ENCODE measurements around the gene GBX2.

Gene GBX2

DNA sequence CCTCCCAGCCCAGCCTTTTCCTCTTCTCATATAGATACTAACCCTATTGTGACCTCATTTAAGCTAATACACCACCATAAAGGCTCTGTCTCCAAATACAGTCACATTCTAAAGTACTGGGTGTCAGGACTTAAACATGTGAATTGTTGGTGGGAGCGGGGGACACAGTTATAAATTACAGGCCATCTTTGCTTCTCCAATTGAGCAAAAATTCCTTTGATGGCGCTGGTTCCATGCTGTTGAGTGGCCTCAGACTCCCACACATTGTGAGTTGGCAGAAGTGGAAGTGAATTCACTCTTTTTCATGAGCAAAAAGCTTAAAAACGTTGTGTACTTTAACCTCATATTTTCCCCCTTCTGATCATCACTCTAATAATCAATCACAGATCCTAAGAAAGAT, 46.0 kb downstream of the GBX2 start:
- Histone ChIP-seq H2BK120ac (ENCODE audit: low read depth, low read length) (no peak overlapping the region), H3K23ac (ENCODE audit: low read depth, low read length, poor library complexity) (no peak overlapping the region), H3K9me3 (replicated peaks in 1 of 2; ENCODE audit: control insufficient read depth in 2 of 2, insufficient read depth in 1 of 2, low read depth in 1 of 2, low read length in 2 of 2) (no peaks in the 10 kb centered on the region), H2AK5ac (ENCODE audit: low read depth, low read length) (no peak overlapping the region), H3K4me3 (ENCODE audit: low read length in 2 of 2) (no peak overlapping the region), H3K9ac (ENCODE audit: low read depth, low read length, poor library complexity) (no peak overlapping the region), H3K4ac (ENCODE audit: low read length) (no peak overlapping the region), H3K4me2 (ENCODE audit: insufficient read depth, low read length, poor library complexity, severe bottlenecking) (no peak overlapping the region), H3K27ac (replicated peaks; ENCODE audit: low read length) (no peak overlapping the region), H3K36me3 (replicated peaks in 1 of 2; ENCODE audit: control insufficient read depth in 2 of 2, insufficient read depth in 2 of 2, low read length in 2 of 2) (peaks cover 3 to 49% of the 10 kb centered on the region in 2 donors), H3K27me3 (ENCODE audit: control insufficient read depth in 3 of 3, insufficient read depth in 3 of 3, low read depth in 1 of 3, low read length in 3 of 3) (peaks cover 0 to 3% (median 0%) of the 10 kb centered on the region in 3 experiments), H3K4me1 (ENCODE audit: control insufficient read depth in 2 of 2, insufficient read depth in 1 of 2, low read depth in 1 of 2, low read length in 2 of 2) (peaks cover 0 to 15% of the 10 kb centered on the region in 2 donors), H2BK15ac (ENCODE audit: low read length) (no peak overlapping the region), H2BK5ac (ENCODE audit: low read length) (no peak overlapping the region), H3K18ac (ENCODE audit: low read length) (no peak overlapping the region), H3K79me1 (ENCODE audit: low read depth, low read length) (no peaks in the 10 kb centered on the region), H4K8ac (ENCODE audit: low read depth, low read length) (no peak overlapping the region), H2AFZ (ENCODE audit: low read length) (no peak overlapping the region), H2BK12ac (ENCODE audit: low read length) (no peak overlapping the region), H3K14ac (ENCODE audit: low read length) (no peak overlapping the region), H4K91ac (ENCODE audit: low read depth, low read length, poor library complexity) (no peak overlapping the region)
- no peak for DNase-seq (ENCODE audit: low spot score)
- WGBS, 2 donors (ENCODE audit: extremely low coverage in 2 of 2, insufficient read length in 2 of 2, insufficient replicate concordance in 1 of 2): no CpG with 5 or more reads among the region's 3 CpGs

DNA sequence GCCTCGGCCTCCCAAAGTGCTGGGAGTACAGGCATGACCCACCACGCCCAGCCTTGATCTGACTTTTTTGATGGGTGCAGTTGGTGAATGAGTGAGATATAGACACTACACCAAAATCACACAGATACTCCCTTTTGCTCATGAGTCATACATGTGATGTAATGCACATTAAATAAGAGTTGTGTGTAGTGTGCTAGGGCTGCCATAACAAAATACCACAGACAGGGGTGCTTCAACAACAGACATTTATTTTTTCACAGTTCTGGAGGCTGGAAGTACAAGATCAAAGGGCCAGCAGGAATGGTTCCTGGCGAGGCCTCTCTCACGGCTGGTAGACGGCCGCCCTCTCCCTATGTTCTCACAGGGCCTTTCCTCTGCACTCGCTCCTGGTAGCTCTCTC, 46.6 kb downstream of the GBX2 start:
- Histone ChIP-seq H3K27me3 (ENCODE audit: control insufficient read depth in 3 of 3, insufficient read depth in 3 of 3, low read depth in 1 of 3, low read length in 3 of 3) (peaks cover 0 to 7% (median 0%) of the 10 kb centered on the region in 3 experiments), H3K79me1 (ENCODE audit: low read depth, low read length) (no peaks in the 10 kb centered on the region), H2BK5ac (ENCODE audit: low read length) (no peak overlapping the region), H3K36me3 (replicated peaks in 1 of 2; ENCODE audit: control insufficient read depth in 2 of 2, insufficient read depth in 2 of 2, low read length in 2 of 2) (peaks cover 3 to 44% of the 10 kb centered on the region in 2 donors), H4K91ac (ENCODE audit: low read depth, low read length, poor library complexity) (no peak overlapping the region), H2BK15ac (ENCODE audit: low read length) (no peak overlapping the region), H2AFZ (ENCODE audit: low read length) (no peak overlapping the region), H3K23ac (ENCODE audit: low read depth, low read length, poor library complexity) (no peak overlapping the region), H3K4ac (ENCODE audit: low read length) (no peak overlapping the region), H3K18ac (ENCODE audit: low read length) (no peak overlapping the region), H2BK12ac (ENCODE audit: low read length) (no peak overlapping the region), H3K14ac (ENCODE audit: low read length) (no peak overlapping the region), H3K9me3 (replicated peaks in 1 of 2; ENCODE audit: control insufficient read depth in 2 of 2, insufficient read depth in 1 of 2, low read depth in 1 of 2, low read length in 2 of 2) (no peaks in the 10 kb centered on the region), H4K8ac (ENCODE audit: low read depth, low read length) (no peak overlapping the region), H3K27ac (replicated peaks; ENCODE audit: low read length) (no peak overlapping the region), H2BK120ac (ENCODE audit: low read depth, low read length) (no peak overlapping the region), H3K9ac (ENCODE audit: low read depth, low read length, poor library complexity) (no peak overlapping the region), H3K4me3 (ENCODE audit: low read length in 2 of 2) (no peak overlapping the region), H3K4me1 (ENCODE audit: control insufficient read depth in 2 of 2, insufficient read depth in 1 of 2, low read depth in 1 of 2, low read length in 2 of 2) (peaks cover 0 to 17% of the 10 kb centered on the region in 2 donors), H2AK5ac (ENCODE audit: low read depth, low read length) (no peak overlapping the region), H3K4me2 (ENCODE audit: insufficient read depth, low read length, poor library complexity, severe bottlenecking) (no peak overlapping the region)
- no CpG with 5 or more reads among the region's 7 CpGs for WGBS, 2 donors (ENCODE audit: extremely low coverage in 2 of 2, insufficient read length in 2 of 2, insufficient replicate concordance in 1 of 2)
- DNase-seq (ENCODE audit: low spot score): no peak

GRCh38 chr2:236120829-236121228, 47.4 kb downstream of the GBX2 start:
- no peak overlapping the region for H2AFZ ChIP-seq (ENCODE audit: low read length)
- no peak overlapping the region for H3K23ac ChIP-seq (ENCODE audit: low read depth, low read length, poor library complexity)
- H3K4me2 ChIP-seq (ENCODE audit: insufficient read depth, low read length, poor library complexity, severe bottlenecking): no peak overlapping the region
- no peak overlapping the region for H3K27ac ChIP-seq (replicated peaks; ENCODE audit: low read length)
- peaks cover 0 to 17% of the 10 kb centered on the region in 2 donors for H3K4me1 ChIP-seq (ENCODE audit: control insufficient read depth in 2 of 2, insufficient read depth in 1 of 2, low read depth in 1 of 2, low read length in 2 of 2)
- H3K79me1 ChIP-seq (ENCODE audit: low read depth, low read length): no peaks in the 10 kb centered on the region
- H4K91ac ChIP-seq (ENCODE audit: low read depth, low read length, poor library complexity): no peak overlapping the region
- DNase-seq (ENCODE audit: low spot score): no peak
- no CpG with 5 or more reads among the region's 5 CpGs for WGBS, 2 donors (ENCODE audit: extremely low coverage in 2 of 2, insufficient read length in 2 of 2, insufficient replicate concordance in 1 of 2)
- no peak overlapping the region for H3K4me3 ChIP-seq (ENCODE audit: low read length in 2 of 2)
- no peaks in the 10 kb centered on the region for H3K9me3 ChIP-seq (replicated peaks in 1 of 2; ENCODE audit: control insufficient read depth in 2 of 2, insufficient read depth in 1 of 2, low read depth in 1 of 2, low read length in 2 of 2)
- H3K36me3 ChIP-seq (replicated peaks in 1 of 2; ENCODE audit: control insufficient read depth in 2 of 2, insufficient read depth in 2 of 2, low read length in 2 of 2): peaks cover 3 to 38% of the 10 kb centered on the region in 2 donors
- H3K18ac ChIP-seq (ENCODE audit: low read length): no peak overlapping the region
- H3K14ac ChIP-seq (ENCODE audit: low read length): peak overlapping the region; percentile 63
- H3K4ac ChIP-seq (ENCODE audit: low read length): no peak overlapping the region
- no peak overlapping the region for H2BK12ac ChIP-seq (ENCODE audit: low read length)
- no peak overlapping the region for H2AK5ac ChIP-seq (ENCODE audit: low read depth, low read length)
- no peak overlapping the region for H3K9ac ChIP-seq (ENCODE audit: low read depth, low read length, poor library complexity)
- peaks cover 0 to 7% (median 0%) of the 10 kb centered on the region in 3 experiments for H3K27me3 ChIP-seq (ENCODE audit: control insufficient read depth in 3 of 3, insufficient read depth in 3 of 3, low read depth in 1 of 3, low read length in 3 of 3)
- H2BK15ac ChIP-seq (ENCODE audit: low read length): no peak overlapping the region
- no peak overlapping the region for H4K8ac ChIP-seq (ENCODE audit: low read depth, low read length)
- H2BK5ac ChIP-seq (ENCODE audit: low read length): no peak overlapping the region
- no peak overlapping the region for H2BK120ac ChIP-seq (ENCODE audit: low read depth, low read length)

- no peak overlapping the region for H3K9ac ChIP-seq (ENCODE audit: low read depth, low read length, poor library complexity)
- no CpG with 5 or more reads among the region's 29 CpGs for WGBS, 2 donors (ENCODE audit: extremely low coverage in 2 of 2, insufficient read length in 2 of 2, insufficient replicate concordance in 1 of 2)
- no peak overlapping the region for H2BK15ac ChIP-seq (ENCODE audit: low read length)
- H2AFZ ChIP-seq (ENCODE audit: low read length): no peak overlapping the region
- H2BK12ac ChIP-seq (ENCODE audit: low read length): no peak overlapping the region
- DNase-seq (ENCODE audit: low spot score): no peak
- H3K18ac ChIP-seq (ENCODE audit: low read length): peak overlapping the region; percentile 56
- H3K27ac ChIP-seq (replicated peaks; ENCODE audit: low read length): no peak overlapping the region
- H2AK5ac ChIP-seq (ENCODE audit: low read depth, low read length): no peak overlapping the region
- no peaks in the 10 kb centered on the region for H3K9me3 ChIP-seq (replicated peaks in 1 of 2; ENCODE audit: control insufficient read depth in 2 of 2, insufficient read depth in 1 of 2, low read depth in 1 of 2, low read length in 2 of 2)
- no peak overlapping the region for H4K8ac ChIP-seq (ENCODE audit: low read depth, low read length)
- no peak overlapping the region for H4K91ac ChIP-seq (ENCODE audit: low read depth, low read length, poor library complexity)
- H3K4me1 ChIP-seq (ENCODE audit: control insufficient read depth in 2 of 2, insufficient read depth in 1 of 2, low read depth in 1 of 2, low read length in 2 of 2): peaks cover 0 to 17% of the 10 kb centered on the region in 2 donors
- H2BK120ac ChIP-seq (ENCODE audit: low read depth, low read length): no peak overlapping the region
- no peak overlapping the region for H3K14ac ChIP-seq (ENCODE audit: low read length)
- peaks cover 0 to 32% of the 10 kb centered on the region in 2 donors for H3K36me3 ChIP-seq (replicated peaks in 1 of 2; ENCODE audit: control insufficient read depth in 2 of 2, insufficient read depth in 2 of 2, low read length in 2 of 2)
- no peak overlapping the region for H2BK5ac ChIP-seq (ENCODE audit: low read length)
- H3K4me2 ChIP-seq (ENCODE audit: insufficient read depth, low read length, poor library complexity, severe bottlenecking): no peak overlapping the region
- peaks cover 0 to 7% (median 0%) of the 10 kb centered on the region in 3 experiments for H3K27me3 ChIP-seq (ENCODE audit: control insufficient read depth in 3 of 3, insufficient read depth in 3 of 3, low read depth in 1 of 3, low read length in 3 of 3)
- H3K79me1 ChIP-seq (ENCODE audit: low read depth, low read length): no peaks in the 10 kb centered on the region
- H3K4me3 ChIP-seq (ENCODE audit: low read length in 2 of 2): no peak overlapping the region
- no peak overlapping the region for H3K4ac ChIP-seq (ENCODE audit: low read length)
- H3K23ac ChIP-seq (ENCODE audit: low read depth, low read length, poor library complexity): no peak overlapping the region
Observed at GRCh38 chr2:236120141-236120601, 48.0 kb downstream of the GBX2 start.
